ENCODE data around the gene DNAH14. TPM values are rescaled to one million over a fixed set of nuclear protein-coding genes. Genes with fewer than 3 reads are reported as not detected.

The DNAH14 gene
- total RNA-seq, 1 experiment from 2014 or later, result 33.2 TPM

- H3K27me3 ChIP-seq (ENCODE audit: insufficient read depth, low read length), result no peaks in the 10 kb centered on the region
- H2AFZ ChIP-seq (ENCODE audit: low read depth, low read length, poor library complexity, severe bottlenecking), result no peak overlapping the region
- no peak overlapping the region for H3K27ac ChIP-seq (ENCODE audit: low read depth, low read length)
- ChIA-PET RAD21 (ENCODE audit: low non-redundant PET in 1 of 2, low total read pairs in 2 of 2, uncharacterized antibody in 2 of 2, unreplicated experiment in 2 of 2) (no interaction called here), CTCF (no interaction called here), POLR2A (no interaction called here)
- intact Hi-C loops (cut with micrococcal nuclease), result no loop called here
- H3K4me3 ChIP-seq (replicated peaks in 1 of 2; ENCODE audit: low read depth in 1 of 2, low read length in 2 of 2), result no peak overlapping the region
- no TSS peak for BruUV-seq (replicated peaks)
- H3K9me3 ChIP-seq (ENCODE audit: control insufficient read depth in 1 of 2, insufficient read depth in 1 of 2, low read depth in 1 of 2, low read length in 2 of 2), result no peaks in the 10 kb centered on the region
- ATAC-seq, result no peak
- DNase-seq (ENCODE audit: low read depth, low spot score), result no peak
- no peak overlapping the region for H3K4me2 ChIP-seq (ENCODE audit: low read length)
- TF ChIP-seq CEBPB (IDR thresholded peaks at IDR 0.05; ENCODE audit: low read depth) (no peak), ZNF274 (IDR thresholded peaks at IDR 0.05; ENCODE audit: low read depth, low read length) (no peak), ATF3 (IDR thresholded peaks at IDR 0.05) (no peak), FOSL1 (IDR thresholded peaks at IDR 0.05; ENCODE audit: low read depth) (no peak), SP1 (IDR thresholded peaks at IDR 0.05; ENCODE audit: low read depth) (no peak), TCF7L2 (IDR thresholded peaks at IDR 0.05; ENCODE audit: borderline replicate concordance, extremely low read depth, insufficient read depth, insufficient read length) (no peak), POLR2A (IDR thresholded peaks at IDR 0.05; ENCODE audit: borderline replicate concordance, extremely low read depth, insufficient read depth, insufficient read length) (no peak), JUND (IDR thresholded peaks at IDR 0.05) (no peak), RAD21 (IDR thresholded peaks at IDR 0.05; ENCODE audit: low read depth) (no peak)
- H3K9me2 ChIP-seq (ENCODE audit: insufficient read depth), result no peaks in the 10 kb centered on the region
- peaks cover 26 to 39% of the 10 kb centered on the region in 2 experiments for H3K36me3 ChIP-seq (ENCODE audit: control insufficient read depth in 1 of 2, insufficient read depth in 2 of 2, low read length in 2 of 2)
- H3K4me1 ChIP-seq (ENCODE audit: control insufficient read depth in 1 of 2, insufficient read depth in 2 of 2, low read length in 2 of 2), result no peaks in the 10 kb centered on the region
- no peaks in the 10 kb centered on the region; the same call in 1 of the 2 replicates for H3K79me2 ChIP-seq (ENCODE audit: insufficient read depth, low read length)
- no peak overlapping the region for H3K9ac ChIP-seq (ENCODE audit: low read length)
- H4K20me1 ChIP-seq (ENCODE audit: insufficient read depth), result no peaks in the 10 kb centered on the region
These were observed 471.5 kb downstream of the DNAH14 start for GRCh38 chr1:225400968-225401367.

DNA sequence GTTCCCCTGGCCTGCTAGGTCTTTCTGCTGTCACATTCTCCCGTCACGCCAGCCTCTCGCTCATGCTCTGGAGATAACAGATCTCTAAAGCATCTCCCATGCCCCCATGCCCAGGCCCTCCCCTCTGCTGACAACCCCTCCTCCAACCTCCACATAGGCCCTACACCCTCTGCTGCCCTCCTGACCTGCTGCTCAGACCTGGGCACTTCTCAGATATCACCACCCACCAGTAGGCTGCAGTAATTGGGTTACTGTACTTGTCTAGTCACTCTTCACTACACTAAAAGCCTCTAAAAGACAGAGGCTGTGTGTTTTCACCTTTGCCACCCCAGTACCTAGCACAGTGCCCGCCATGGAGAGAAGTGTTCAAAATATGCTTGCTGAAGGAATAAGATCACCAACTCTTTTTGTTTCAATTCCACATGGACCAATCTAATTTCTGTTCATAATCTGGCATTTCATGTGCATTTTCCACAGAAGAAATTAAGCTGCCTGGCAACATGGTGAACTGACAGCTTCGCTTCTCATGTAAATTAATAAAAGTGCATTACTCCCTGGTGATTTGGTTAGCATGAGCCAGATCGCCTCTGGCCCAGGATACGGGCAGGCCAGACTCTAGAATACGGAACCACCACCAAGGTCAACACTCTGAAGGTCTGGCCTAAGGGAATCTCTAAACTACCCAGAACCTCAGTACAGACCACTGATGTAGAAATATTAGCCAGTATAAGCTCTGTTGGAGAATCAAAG, 477.7 kb downstream of the DNAH14 start:
- Histone ChIP-seq H3K9me2 (ENCODE audit: insufficient read depth) (no peaks in the 10 kb centered on the region), H3K9ac (ENCODE audit: low read length) (no peak overlapping the region), H3K36me3 (ENCODE audit: control insufficient read depth in 1 of 2, insufficient read depth in 2 of 2, low read length in 2 of 2) (peaks cover 35 to 41% of the 10 kb centered on the region in 2 experiments), H3K27me3 (ENCODE audit: insufficient read depth, low read length) (no peaks in the 10 kb centered on the region), H4K20me1 (ENCODE audit: insufficient read depth) (no peaks in the 10 kb centered on the region), H3K4me1 (ENCODE audit: control insufficient read depth in 1 of 2, insufficient read depth in 2 of 2, low read length in 2 of 2) (no peaks in the 10 kb centered on the region), H3K27ac (ENCODE audit: low read depth, low read length) (no peak overlapping the region), H3K4me3 (replicated peaks in 1 of 2; ENCODE audit: low read depth in 1 of 2, low read length in 2 of 2) (no peak overlapping the region), H3K9me3 (ENCODE audit: control insufficient read depth in 1 of 2, insufficient read depth in 1 of 2, low read depth in 1 of 2, low read length in 2 of 2) (no peaks in the 10 kb centered on the region), H3K4me2 (ENCODE audit: low read length) (no peak overlapping the region), H3K79me2 (ENCODE audit: insufficient read depth, low read length) (peaks cover 26% of the 10 kb centered on the region; the same call in 1 of the 2 replicates), H2AFZ (ENCODE audit: low read depth, low read length, poor library complexity, severe bottlenecking) (no peak overlapping the region)
- intact Hi-C loops (cut with micrococcal nuclease), result no loop called here
- ChIA-PET CTCF (no interaction called here), RAD21 (ENCODE audit: low non-redundant PET in 1 of 2, low total read pairs in 2 of 2, uncharacterized antibody in 2 of 2, unreplicated experiment in 2 of 2) (no interaction called here), POLR2A (no interaction called here)
- BruUV-seq (replicated peaks), result no TSS peak
- TF ChIP-seq SP1 (IDR thresholded peaks at IDR 0.05; ENCODE audit: low read depth) (no peak), EZH2phosphoT487 (IDR thresholded peaks at IDR 0.05; ENCODE audit: borderline replicate concordance) (no peak)
- peak; percentile 52; the same call in 1 of the 2 replicates for ATAC-seq
- no peak for DNase-seq (ENCODE audit: low read depth, low spot score)
